ENCODE data around the gene NFKBIE. TPM values are rescaled to one million over a fixed set of nuclear protein-coding genes. Genes with fewer than 3 reads are reported as not detected.

The NFKBIE gene
- total and polyA plus RNA-seq, 9 of the 15 experiments (the other 6 are each of a cell fraction or from before 2014, with no cell fraction given), result 2.1 to 16.4 (median 11.7) TPM

DNA sequence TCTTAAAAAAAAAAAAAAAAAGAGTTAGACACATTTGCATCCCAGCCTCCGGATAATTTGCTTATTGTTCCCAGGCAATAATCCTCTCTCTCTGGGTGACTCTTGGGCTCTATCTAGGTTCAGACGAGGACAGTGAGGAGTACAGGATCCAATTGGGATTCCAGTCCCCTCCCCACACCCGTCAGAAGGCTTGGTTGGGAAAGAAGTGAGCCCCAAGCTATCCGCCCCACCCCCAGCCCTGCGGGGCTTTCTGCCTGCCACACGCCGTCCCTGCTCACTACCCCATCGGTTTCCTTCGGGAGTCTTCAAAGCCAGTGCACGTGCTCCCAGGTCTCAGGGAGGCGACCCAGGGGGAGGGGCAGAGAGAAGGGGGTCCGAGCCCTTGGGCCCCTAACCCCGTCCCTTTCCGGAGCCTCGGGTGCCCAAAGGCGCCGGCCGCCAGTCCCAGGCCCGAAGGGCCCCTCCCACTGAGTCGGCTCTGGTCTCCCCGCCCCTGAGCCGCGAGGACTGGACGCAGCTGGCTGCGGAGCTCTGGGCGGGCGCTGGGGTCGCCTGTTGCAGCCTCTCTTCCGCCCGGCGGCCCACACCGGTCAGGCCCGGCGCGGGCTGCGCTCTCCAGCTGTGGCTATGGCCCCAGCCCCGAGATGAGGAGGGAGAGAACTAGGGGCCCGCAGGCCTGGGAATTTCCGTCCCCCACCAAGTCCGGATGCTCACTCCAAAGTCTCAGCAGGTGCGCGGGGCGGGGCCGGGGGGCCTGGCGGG, 46.1 kb downstream of the NFKBIE start (continued):
- TF ChIP-seq, protein P1, sequence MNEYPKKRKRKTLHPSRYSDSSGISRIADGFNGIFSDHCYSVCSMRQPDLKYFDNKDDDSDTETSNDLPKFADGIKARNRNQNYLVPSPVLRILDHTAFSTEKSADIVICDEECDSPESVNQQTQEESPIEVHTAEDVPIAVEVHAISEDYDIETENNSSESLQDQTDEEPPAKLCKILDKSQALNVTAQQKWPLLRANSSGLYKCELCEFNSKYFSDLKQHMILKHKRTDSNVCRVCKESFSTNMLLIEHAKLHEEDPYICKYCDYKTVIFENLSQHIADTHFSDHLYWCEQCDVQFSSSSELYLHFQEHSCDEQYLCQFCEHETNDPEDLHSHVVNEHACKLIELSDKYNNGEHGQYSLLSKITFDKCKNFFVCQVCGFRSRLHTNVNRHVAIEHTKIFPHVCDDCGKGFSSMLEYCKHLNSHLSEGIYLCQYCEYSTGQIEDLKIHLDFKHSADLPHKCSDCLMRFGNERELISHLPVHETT (CRISPR knock-in tag; conservative IDR thresholded peaks at IDR 0.05 in 1 of 2, IDR thresholded peaks at IDR 0.05 in 1 of 2), result no peak; a peak in 1 of 4 replicates
- TF ChIP-seq SIN3B (IDR thresholded peaks at IDR 0.05; ENCODE audit: low read depth), result peak; percentile 13; the same call in 1 of the 2 replicates
- TF ChIP-seq ZC3H4 (CRISPR knock-in tag; IDR thresholded peaks at IDR 0.05; ENCODE audit: borderline replicate concordance), result no peak
- peak; percentile 67 for TF ChIP-seq GABPB1 (CRISPR knock-in tag; IDR thresholded peaks at IDR 0.05)
- no peak for TF ChIP-seq SRSF3 (IDR thresholded peaks at IDR 0.05; ENCODE audit: insufficient read depth, low read length)
- TF ChIP-seq, protein P2, sequence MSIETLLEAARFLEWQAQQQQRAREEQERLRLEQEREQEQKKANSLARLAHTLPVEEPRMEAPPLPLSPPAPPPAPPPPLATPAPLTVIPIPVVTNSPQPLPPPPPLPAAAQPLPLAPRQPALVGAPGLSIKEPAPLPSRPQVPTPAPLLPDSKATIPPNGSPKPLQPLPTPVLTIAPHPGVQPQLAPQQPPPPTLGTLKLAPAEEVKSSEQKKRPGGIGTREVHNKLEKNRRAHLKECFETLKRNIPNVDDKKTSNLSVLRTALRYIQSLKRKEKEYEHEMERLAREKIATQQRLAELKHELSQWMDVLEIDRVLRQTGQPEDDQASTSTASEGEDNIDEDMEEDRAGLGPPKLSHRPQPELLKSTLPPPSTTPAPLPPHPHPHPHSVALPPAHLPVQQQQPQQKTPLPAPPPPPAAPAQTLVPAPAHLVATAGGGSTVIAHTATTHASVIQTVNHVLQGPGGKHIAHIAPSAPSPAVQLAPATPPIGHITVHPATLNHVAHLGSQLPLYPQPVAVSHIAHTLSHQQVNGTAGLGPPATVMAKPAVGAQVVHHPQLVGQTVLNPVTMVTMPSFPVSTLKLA (conservative IDR thresholded peaks at IDR 0.05), result peak; percentile 27 to 81; a peak in 3 of 4 replicates
- TF ChIP-seq GTF2F1 (IDR thresholded peaks at IDR 0.05; ENCODE audit: low read depth, low read length), result no peak
- TF ChIP-seq CREM (IDR thresholded peaks at IDR 0.05; ENCODE audit: low read depth), result peak; percentile 32; the same call in 1 of the 2 replicates
- no peak for TF ChIP-seq ZNF354B (CRISPR knock-in tag; IDR thresholded peaks at IDR 0.05)
- TF ChIP-seq KDM2B (CRISPR knock-in tag; IDR thresholded peaks at IDR 0.05), result 0 out of 2 replicates have a peak, but pooled peaks have one; percentile 21
- TF ChIP-seq ARHGAP35 (IDR thresholded peaks at IDR 0.05; ENCODE audit: partially characterized antibody), result no peak
- no peak for TF ChIP-seq RFX1 (IDR thresholded peaks at IDR 0.05)
- TF ChIP-seq ZNF75A (CRISPR knock-in tag; IDR thresholded peaks at IDR 0.05), result no peak
- TF ChIP-seq EWSR1 (IDR thresholded peaks at IDR 0.05; ENCODE audit: borderline replicate concordance, low read depth, partially characterized antibody), result no peak
- peak; percentile 68 for TF ChIP-seq ATF7 (IDR thresholded peaks at IDR 0.05)
- TF ChIP-seq FOXA1 (IDR thresholded peaks at IDR 0.05; ENCODE audit: borderline replicate concordance), result no peak
